NCI-H1436 (cell line): Measurements from ENCODE around the gene RPL37.
"Not testable (repeated sequence)": the region's sequence is repeated elsewhere in the genome, so short reads cannot be mapped to it uniquely, and the experiment has no call there.

ENCODE experiments used
- DNase-seq: peaks from one replicate; lab custom pipeline; 2025; lab: John Stamatoyannopoulos, UW

The RPL37 gene

DNA sequence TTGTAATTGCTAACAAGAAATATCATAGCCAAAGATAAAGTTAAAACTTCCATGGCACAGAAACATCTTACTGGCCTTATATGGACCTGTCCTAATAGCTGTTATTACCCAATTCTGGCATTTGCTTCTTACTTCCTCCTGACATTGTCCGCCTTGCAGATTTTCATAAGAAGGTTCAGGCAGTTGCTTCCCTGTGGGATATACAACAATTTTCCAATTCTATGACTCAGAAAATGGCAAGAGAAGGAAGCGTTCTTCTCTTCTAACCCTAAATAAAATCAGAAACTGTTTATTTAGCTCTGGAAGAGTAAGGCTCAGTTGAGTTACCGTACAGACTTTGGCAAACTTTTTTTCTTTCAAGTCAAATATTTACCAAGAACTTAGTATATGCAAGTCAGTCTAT, 38.5 kb downstream of the RPL37 start:
- no peak for DNase-seq

DNA sequence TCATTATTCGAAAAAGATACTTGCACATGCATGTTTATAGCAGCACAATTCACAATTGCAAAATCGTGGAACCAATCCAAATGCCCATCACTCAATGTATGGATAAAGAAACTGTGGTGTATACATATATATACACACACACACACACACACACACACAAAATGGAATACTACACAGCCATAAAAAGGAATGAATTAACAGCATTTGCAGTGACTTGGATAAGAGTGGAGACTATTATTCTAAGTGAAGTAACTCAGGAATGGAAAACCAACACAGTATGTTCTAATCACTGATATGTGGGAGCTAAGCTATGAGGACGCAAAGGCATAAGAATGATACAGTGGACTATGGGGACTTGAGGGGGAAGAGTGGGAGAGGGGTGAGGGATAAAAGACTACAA, 40.1 kb downstream of the RPL37 start:
- not testable (repeated sequence) for DNase-seq

DNA sequence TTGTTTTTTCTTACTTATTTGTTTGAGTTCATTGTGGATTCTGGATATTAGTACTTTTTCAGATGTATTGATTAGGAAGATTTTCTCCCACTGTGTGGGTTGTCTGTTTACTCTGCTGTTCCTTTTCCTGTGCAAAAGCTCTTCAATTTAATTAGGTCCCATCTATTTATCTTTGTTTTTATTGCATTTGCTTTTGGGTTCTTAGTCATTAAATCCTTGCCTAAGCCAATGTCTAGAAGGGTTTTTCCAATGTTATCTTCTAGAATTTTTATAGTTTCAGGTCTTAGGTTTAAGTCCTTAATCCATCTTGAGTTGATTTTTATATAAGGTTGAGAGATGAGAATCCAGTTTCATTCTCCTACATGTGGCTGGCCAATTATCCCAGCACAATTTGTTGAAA, 40.7 kb downstream of the RPL37 start:
- DNase-seq = not testable (repeated sequence)

DNA sequence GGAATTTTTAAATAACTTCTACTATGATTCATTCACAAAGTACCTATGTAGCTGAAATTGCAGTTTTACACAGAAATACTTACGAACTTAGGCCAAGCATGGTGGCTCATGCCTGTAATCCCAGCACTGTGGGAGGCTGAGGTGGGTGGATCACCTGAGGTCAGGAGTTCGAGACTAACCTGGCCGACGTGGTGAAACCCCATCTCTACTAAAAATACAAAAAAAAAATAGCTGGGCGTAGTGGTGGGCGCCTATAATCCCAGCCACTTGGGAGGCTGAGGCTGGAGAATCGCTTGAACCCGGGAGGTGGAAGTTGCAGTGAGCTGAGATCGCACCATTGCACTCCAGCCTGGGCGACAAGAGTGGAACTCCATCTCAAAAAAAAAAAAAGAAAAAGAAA, 42.3 kb downstream of the RPL37 start:
- not testable (repeated sequence) for DNase-seq

DNA sequence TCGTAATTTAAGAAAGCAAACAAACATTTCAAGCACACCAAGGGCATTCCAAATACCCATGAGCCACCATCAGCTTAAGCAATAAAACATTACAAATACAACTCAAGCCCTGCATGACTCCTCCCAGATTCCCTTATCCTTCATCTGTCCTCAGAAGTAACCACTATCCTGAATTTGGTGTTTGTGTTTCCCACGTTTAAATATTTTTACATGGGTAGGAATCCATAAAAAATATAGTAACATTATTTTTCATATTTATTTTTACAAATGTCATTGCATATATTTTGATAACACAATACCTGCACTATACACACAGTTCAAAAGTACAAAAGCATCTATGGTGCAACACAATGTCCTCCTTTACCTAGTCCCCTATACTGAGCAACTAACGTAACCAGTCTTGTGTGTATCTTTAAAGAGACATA, 43.3 kb downstream of the RPL37 start:
- no peak for DNase-seq

DNA sequence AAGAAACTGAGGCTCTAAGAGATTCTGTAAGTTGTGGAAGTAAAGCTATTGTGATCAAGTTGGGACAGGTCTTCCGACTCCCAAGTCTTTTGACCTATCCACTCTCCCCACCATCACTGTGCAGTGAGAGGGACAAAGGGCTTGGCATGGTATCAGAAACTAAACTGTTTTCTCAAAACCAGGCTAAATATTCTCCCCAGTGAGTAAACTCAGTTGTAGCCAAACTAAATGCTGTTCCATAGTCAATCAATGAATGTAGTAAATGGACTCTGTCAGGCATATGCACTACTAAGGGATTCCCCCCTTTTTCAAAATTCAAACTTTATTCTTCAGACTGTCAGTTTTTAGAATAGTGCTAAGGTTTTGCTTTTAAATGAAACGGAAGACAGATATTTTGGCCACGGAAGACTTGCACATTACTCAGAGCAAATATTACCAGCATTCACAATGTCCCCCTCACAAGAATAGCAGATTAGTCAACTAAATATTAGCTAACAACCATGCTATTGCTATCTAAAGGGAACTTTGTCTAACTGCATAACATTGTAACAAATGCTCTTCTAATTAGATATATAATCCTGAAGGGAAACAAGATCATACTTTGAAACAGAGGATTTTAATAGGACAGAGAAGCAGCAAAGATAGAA, 44.0 kb downstream of the RPL37 start:
- no peak for DNase-seq

DNA sequence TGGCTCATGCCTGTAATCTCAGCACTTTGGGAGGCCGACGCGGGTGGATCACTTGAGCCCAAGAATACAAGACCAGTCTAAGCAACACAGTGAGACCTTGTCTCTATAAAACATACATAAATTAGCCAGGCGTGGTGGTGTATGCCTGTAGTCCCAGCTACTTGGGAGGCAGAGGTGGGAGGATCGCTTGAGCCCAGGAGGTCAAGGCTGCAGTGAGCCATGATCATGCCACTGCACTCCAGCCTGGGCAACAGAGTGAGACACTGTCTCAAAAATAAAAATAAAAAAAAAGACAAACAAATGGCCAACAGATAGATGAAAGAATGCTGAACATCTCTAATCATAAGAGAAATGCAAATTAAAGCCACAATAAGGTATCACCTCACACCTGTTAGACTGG, 46.1 kb downstream of the RPL37 start:
- DNase-seq = not testable (repeated sequence)

DNA sequence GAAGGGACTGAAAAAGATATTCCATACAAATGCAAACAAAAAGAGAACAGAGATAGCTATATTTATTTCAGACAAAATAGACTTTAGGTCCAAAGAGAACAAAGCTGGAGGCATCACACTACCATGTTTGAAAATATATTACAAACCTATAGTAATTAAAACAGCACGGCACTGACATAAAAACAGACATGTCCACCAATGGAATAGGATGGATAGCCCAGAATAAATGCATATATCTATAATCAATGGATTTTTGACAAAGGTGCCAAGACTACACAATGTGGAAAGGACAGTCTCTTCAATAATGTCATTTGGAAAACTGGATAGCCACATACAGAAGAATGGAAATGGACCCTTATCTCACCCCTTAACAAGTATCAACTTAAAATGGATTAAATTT, 47.0 kb downstream of the RPL37 start:
- no peak for DNase-seq

DNA sequence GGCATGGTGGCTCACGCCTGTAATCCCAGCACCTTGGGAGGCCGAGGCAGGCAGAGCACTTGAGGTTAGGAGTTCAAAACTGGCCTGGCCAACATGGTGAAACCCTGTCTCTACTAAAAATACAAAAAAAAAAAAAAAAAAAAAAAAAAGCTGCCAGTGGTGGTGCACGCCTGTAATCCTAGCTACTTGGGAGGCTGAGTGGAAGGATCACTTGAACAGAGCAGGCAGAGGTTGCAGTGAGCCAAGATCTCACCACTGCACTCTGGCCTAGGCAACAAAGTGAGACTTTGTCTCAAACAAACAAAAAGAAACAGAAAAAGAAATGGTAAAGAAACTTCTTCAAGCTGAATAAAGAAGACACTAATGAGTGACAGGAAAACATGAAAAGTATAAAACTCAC, 48.4 kb downstream of the RPL37 start:
- DNase-seq = not testable (repeated sequence)

DNA sequence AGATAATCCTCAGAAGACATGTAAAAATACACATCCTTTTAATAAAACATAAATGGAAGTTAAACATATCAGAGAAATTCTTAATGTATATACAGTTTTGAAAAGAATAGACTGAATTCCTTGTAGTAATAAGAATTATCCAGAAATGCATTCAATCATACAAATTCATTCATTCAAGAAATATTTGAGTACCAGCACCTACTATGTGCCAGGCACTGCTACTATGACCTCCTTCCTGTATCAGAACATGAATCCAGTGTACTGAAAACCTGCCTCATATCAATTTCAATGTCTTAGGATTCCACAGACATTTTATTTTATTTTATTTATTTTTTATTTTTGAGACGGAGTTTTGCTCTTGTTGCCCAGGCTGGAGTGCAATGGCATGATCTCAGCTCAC, 50.1 kb downstream of the RPL37 start:
- no peak for DNase-seq

DNA sequence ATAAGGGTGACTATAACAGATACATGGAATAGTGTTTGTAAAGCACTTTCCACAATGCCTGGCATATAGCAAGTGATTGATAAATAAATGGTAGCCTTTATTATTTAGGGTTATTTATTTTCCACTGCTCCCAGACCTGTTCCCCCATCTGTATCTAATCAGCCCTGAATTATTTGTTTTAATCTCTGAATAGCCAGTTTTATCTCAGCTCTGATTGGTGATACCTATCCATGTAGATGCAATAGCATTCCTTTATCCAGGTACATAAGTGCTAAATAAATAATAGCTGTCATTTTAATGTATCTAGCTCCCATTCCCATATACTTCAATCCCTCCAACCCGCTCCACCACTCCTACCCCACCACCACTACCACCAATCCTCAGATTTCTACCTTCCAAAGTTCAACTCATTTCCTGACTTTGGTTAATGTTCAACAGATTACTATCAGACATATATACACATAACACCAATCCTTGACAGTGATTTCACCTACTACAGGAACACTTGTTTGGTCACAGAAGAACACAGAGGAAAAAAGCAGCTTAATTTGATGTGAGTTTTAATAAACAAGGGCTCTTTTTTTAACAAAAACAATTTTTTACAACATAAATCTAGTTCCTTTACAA, 50.9 kb downstream of the RPL37 start:
- no peak for DNase-seq

DNA sequence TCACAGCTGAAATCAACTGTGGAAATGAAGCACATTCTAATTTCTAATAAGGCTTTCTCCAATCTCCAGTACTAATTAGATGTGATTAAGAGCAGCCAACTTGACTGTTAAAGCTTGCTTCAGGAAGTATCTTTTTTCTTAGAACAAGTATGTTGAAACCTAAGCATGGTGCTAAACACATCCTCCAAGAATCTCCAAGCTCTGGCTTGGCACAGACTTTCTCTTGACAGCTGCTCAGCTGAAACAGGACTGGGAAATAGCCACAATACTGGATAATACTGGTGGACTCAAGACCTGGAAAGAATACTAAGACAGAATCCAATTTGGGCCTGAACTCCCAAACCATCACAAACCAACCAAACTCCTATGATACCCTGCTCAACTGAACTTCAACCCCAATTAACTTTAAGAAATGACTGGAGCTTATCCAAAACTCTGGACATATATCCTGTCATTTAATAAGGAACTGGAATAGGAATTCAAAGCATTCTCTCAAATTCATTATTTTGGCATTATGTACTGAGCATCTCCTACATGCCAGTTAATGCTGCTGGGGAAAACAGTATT, 53.1 kb downstream of the RPL37 start:
- no peak for DNase-seq

DNA sequence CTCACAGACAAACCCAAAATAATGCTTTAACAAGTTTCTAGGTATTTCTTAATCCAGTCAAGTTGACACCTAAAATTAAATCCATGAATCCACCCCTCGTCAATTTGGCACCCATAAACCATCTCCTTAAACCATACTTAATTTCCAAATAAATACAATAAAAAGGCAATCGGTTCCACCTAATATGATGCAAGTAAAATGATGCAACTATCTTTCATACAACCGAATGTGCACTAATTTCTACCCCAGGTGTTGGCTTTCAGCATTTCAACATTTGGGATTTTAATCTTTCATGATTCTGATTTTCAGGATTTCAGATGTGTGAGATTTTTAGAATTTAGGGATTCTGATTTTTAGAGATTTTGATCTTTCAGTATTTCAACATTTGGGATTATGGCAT, 54.2 kb downstream of the RPL37 start:
- no peak for DNase-seq

DNA sequence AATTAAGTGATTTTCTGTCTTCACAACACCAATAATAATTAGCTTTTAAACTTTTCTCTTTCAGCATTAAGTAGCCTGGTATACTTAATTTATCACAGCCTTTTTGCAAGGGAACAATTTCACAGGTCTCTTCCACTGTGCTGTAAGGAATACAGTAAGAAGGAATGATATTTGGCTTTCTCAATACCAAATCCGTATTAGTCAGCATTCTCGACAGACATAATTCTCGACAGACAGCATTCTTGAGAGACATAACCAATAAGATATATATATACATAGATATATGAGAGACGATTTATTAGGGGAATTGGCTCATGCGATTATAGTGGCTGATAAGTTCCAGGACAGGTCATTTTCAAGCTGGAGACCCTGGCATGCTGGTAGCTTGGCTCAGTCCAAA, 54.8 kb downstream of the RPL37 start:
- no peak for DNase-seq

DNA sequence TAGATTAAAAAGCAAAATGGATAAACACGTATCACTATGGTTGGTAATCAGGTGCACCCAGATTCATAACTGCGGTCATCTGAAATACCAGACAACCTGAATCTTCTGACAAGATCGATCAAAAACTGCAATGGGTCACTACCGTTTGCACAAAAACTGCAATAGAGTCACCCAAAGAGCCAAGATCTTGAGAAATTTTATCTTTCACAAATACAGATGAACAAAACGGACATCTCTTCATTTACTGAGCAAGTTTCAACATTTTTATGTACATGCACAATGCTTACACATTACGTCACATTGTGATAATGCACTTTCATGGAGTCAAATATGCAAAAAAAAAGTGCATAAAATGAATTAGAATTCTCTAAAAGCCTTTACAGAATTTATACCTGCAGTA, 55.5 kb downstream of the RPL37 start:
- DNase-seq = no peak

DNA sequence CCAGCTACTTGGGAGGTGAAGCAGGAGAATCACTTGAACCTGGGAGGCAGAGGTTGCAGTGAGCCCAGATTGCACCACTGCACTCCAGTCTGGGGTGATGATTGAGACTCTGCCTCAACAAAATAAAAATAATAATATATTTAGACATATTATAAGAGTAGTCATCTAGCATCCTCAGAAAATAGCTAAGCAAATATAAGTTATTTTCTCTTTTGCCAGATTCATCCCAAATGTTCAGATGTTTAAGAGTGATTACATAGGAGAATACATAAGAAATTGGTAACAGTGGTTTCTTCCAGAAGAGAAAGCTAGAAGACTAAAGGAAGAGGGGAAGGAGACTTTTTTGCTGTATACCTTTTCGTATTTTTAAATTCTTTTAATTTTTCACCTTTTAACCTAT, 56.9 kb downstream of the RPL37 start:
- DNase-seq = no peak

DNA sequence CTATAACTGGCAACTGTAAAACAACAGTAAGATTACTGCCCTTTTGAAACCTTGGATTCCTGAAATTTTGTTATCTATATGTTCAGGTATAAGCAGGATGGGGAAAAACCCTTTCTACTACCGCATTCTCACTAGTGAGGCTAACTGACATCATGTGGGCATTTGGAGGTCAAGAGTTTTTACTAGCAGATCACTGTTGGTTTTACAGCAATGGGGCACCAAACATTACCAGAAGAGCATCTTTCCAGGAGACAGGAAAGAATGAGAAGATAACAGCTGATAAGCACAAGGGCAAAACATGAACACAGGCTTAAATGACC, 58.4 kb downstream of the RPL37 start:
- DNase-seq = no peak

DNA sequence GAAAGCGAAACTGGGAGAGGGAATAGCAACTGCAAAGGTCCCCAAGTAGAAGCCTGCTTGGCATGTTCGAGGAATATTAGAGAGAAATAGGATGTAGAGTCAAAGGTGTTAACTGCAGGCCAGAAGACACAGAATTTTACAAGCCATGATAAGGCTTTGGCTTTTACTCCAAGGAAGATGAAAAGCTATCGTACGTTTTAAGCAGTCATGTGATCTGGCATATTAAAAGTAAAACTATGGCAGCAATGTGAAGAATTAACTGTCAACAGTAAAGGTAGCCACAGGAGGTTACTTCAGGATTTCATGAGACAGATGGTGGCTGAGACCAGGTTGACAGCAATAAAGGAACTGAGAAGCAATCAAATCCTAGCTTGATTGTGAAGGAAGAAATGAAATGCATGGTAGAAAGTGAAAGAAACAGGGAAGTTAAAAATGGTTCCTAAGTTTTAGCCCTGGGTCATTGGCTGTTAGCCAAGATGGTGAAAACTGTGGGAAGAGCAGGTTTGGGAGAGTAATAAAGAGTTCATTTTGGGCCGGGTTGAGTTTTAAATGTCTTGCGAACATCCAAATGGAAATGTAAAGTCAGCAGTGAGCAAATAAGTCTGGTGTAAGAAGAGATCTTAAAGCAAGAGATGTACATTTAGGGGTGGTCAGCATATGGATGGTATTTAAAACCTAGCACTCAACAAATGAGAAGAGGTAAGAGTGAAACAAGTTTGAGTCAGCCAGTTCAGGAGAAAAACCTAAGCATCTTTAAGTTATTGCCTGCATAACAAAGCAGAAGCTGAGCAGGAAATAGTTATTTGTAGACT, 59.0 kb downstream of the RPL37 start:
- no peak for DNase-seq
